Daoy (cell line): ENCODE data around the gene SUPT20H. TPM values are rescaled to one million over a fixed set of nuclear protein-coding genes. Genes with fewer than 3 reads are reported as not detected.
A peak's percentile ranks its signal among the peaks of the same experiment; 100 is the strongest.

Experiments used
- DNase-seq: peaks from one replicate; pipeline ENCODE4 v3.0.0-alpha.2; 2015; ENCODE audit warnings: low read depth
- total RNA-seq: library from RNA; depleted of rRNA; stranded (reverse); fragments of >200 nt; shearing (Covaris generic); gene quantifications from 2 replicates; pipeline ENCODE4 v1.2.3, GENCODE V29; 2014; rRNA removed

The SUPT20H gene
- total RNA-seq = 28.4 and 36.9 TPM in 2 replicates

GRCh38 chr13:37058910-37059847 is at the start of gene SUPT20H:
TSS of gene SUPT20H (minus strand) at chr13:37059688. CDS start at chr13:37051490, 8,198 bp downstream.
- DNase-seq = peak; percentile 92

- DNase-seq = no peak
Observed at GRCh38 chr13:37109051-37109678, 49.7 kb upstream of the SUPT20H start.

GRCh38 chr13:37107868-37108267 is 48.4 kb upstream of the SUPT20H start:
- no peak for DNase-seq

- DNase-seq = no peak
Observed at GRCh38 chr13:37107456-37107855, 48.0 kb upstream of the SUPT20H start.

GRCh38 chr13:37106642-37107041 is 47.2 kb upstream of the SUPT20H start:
- no peak for DNase-seq

GRCh38 chr13:37105251-37105714 is 45.8 kb upstream of the SUPT20H start, which contains the start of gene CSNK1A1L:
TSS of gene CSNK1A1L (minus strand) at chr13:37105664. CDS start at chr13:37105256, 408 bp downstream.
- no peak for DNase-seq

- no peak for DNase-seq
Observed at GRCh38 chr13:37102896-37103295, 43.4 kb upstream of the SUPT20H start.

- DNase-seq = no peak
Observed at GRCh38 chr13:37101201-37101600, 41.7 kb upstream of the SUPT20H start.

GRCh38 chr13:37100731-37101130 is 41.2 kb upstream of the SUPT20H start:
- DNase-seq = no peak

- DNase-seq = no peak
Observed at GRCh38 chr13:37097076-37097475, 37.6 kb upstream of the SUPT20H start.

GRCh38 chr13:37094840-37095239 is 35.4 kb upstream of the SUPT20H start:
- no peak for DNase-seq

GRCh38 chr13:37094099-37094498 is 34.6 kb upstream of the SUPT20H start:
- DNase-seq = no peak

- DNase-seq = no peak
Observed at GRCh38 chr13:37091835-37092234, 32.3 kb upstream of the SUPT20H start.

- no peak for DNase-seq
Observed at GRCh38 chr13:37090912-37091311, 31.4 kb upstream of the SUPT20H start.

GRCh38 chr13:37089495-37089894 is 30.0 kb upstream of the SUPT20H start:
- no peak for DNase-seq

- no peak for DNase-seq
Observed at GRCh38 chr13:37087486-37087885, 28.0 kb upstream of the SUPT20H start.

GRCh38 chr13:37085606-37086005 is 26.1 kb upstream of the SUPT20H start:
- no peak for DNase-seq

- no peak for DNase-seq
Observed at GRCh38 chr13:37076818-37077217, 17.3 kb upstream of the SUPT20H start.

GRCh38 chr13:37075164-37075563 is 15.7 kb upstream of the SUPT20H start:
- no peak for DNase-seq

GRCh38 chr13:37074703-37075102 is 15.2 kb upstream of the SUPT20H start:
- no peak for DNase-seq

GRCh38 chr13:37072024-37072423 is 12.5 kb upstream of the SUPT20H start:
- no peak for DNase-seq

- DNase-seq = peak; percentile 8
Observed at GRCh38 chr13:37070956-37071355, 11.5 kb upstream of the SUPT20H start.
